Progenitor cell of endocrine pancreas (in vitro differentiated cells): ENCODE measurements around the gene FTCD. TPM values are rescaled to one million over a fixed set of nuclear protein-coding genes. Genes with fewer than 3 reads are reported as not detected.

Experiments
- DNase-seq: peaks from one replicate; pipeline ENCODE4 v3.0.0; 2021; ENCODE audit warnings: low spot score; ENCODE audit not compliant: unreplicated experiment
- H3K27ac Mint-ChIP-seq: 2 replicates; pipeline ENCODE4 v1.8.0; 2021; ENCODE audit warnings: mild to moderate bottlenecking, moderate library complexity, mixed read lengths
- H3K27me3 Mint-ChIP-seq: 2 replicates; pipeline ENCODE4 v1.8.0; 2021; ENCODE audit warnings: mixed read lengths
- H3K36me3 Mint-ChIP-seq: 2 replicates; pipeline ENCODE4 v1.8.0; 2022; ENCODE audit warnings: mixed read lengths; ENCODE audit not compliant: insufficient read depth
- H3K4me1 Mint-ChIP-seq: 2 replicates; pipeline ENCODE4 v1.8.0; 2021; ENCODE audit warnings: low read depth, mixed read lengths
- H3K4me3 Mint-ChIP-seq: 2 replicates; pipeline ENCODE4 v1.8.0; 2021; ENCODE audit warnings: low read depth, mild to moderate bottlenecking, moderate library complexity, mixed read lengths
- H3K9me3 Mint-ChIP-seq: 2 replicates; pipeline ENCODE4 v1.8.0; 2021; ENCODE audit warnings: low read depth, mixed read lengths
- CTCF ChIP-seq: fragments of 200-600 bp; sonication (generic); IDR thresholded peaks from one replicate; pipeline ENCODE4 v1.5.0; 2021; ENCODE audit warnings: antibody characterized with exemption, mild to moderate bottlenecking; ENCODE audit not compliant: unreplicated experiment
- total RNA-seq: library from RNA; stranded (reverse); gene quantifications from 2 replicates; pipeline ENCODE4 v1.2.1, GENCODE V29; 2021

The FTCD gene
- total RNA-seq, 1 donor from 2014 or later, result 49.3 TPM

GRCh38 chr21:46199436-46200373 is 44.3 kb upstream of the FTCD start:
- no peak overlapping the region for H3K27ac Mint-ChIP-seq
- no peak for TF ChIP-seq CTCF
- peaks cover 42% of the 10 kb centered on the region for H3K36me3 Mint-ChIP-seq
- no peaks in the 10 kb centered on the region for H3K27me3 Mint-ChIP-seq
- peaks cover 18% of the 10 kb centered on the region for H3K4me1 Mint-ChIP-seq
- DNase-seq, result no peak
- no peaks in the 10 kb centered on the region for H3K9me3 Mint-ChIP-seq
- H3K4me3 Mint-ChIP-seq, result no peak overlapping the region

GRCh38 chr21:46196733-46197132 is 41.4 kb upstream of the FTCD start:
- H3K9me3 Mint-ChIP-seq, result no peaks in the 10 kb centered on the region
- peaks cover 18% of the 10 kb centered on the region for H3K4me1 Mint-ChIP-seq
- no peak overlapping the region for H3K4me3 Mint-ChIP-seq
- DNase-seq, result no peak
- peaks cover 37% of the 10 kb centered on the region for H3K36me3 Mint-ChIP-seq
- peak overlapping the region; percentile 86 for H3K27ac Mint-ChIP-seq
- H3K27me3 Mint-ChIP-seq, result no peaks in the 10 kb centered on the region
- no peak for TF ChIP-seq CTCF

GRCh38 chr21:46195595-46196195 is 40.3 kb upstream of the FTCD start:
- TF ChIP-seq CTCF, result no peak
- no peak overlapping the region for H3K4me3 Mint-ChIP-seq
- no peaks in the 10 kb centered on the region for H3K27me3 Mint-ChIP-seq
- H3K36me3 Mint-ChIP-seq, result peaks cover 37% of the 10 kb centered on the region
- no peak overlapping the region for H3K27ac Mint-ChIP-seq
- H3K9me3 Mint-ChIP-seq, result no peaks in the 10 kb centered on the region
- DNase-seq, result peak; percentile 6
- H3K4me1 Mint-ChIP-seq, result peaks cover 18% of the 10 kb centered on the region

- no peaks in the 10 kb centered on the region for H3K9me3 Mint-ChIP-seq
- H3K36me3 Mint-ChIP-seq, result peaks cover 29% of the 10 kb centered on the region
- no peak overlapping the region for H3K4me3 Mint-ChIP-seq
- TF ChIP-seq CTCF, result no peak
- H3K27me3 Mint-ChIP-seq, result no peaks in the 10 kb centered on the region
- no peak for DNase-seq
- peaks cover 18% of the 10 kb centered on the region for H3K4me1 Mint-ChIP-seq
- no peak overlapping the region for H3K27ac Mint-ChIP-seq
These were observed 39.3 kb upstream of the FTCD start for GRCh38 chr21:46194374-46195334.
